Right atrium auricular region (tissue), 2 donors: ENCODE measurements around the gene MAP3K2. TPM values are rescaled to one million over a fixed set of nuclear protein-coding genes. Genes with fewer than 3 reads are reported as not detected.

Experiments
- DNase-seq: peaks from one replicate; pipeline ENCODE4 v3.0.0-alpha.2; 2019; ENCODE audit warnings: low spot score
- H3K27ac ChIP-seq, 2 donors: fragments of 200-600 bp; sonication (generic); 1 replicate in 1 of 2; 2 replicates in 1 of 2; pipeline ENCODE4 v1.5.1; 2016 to 2019
- H3K27me3 ChIP-seq, 2 donors: fragments of 200-600 bp; sonication (generic); one replicate each; pipeline versions ENCODE4 v1.5.1 to v1.6.0; 2017 to 2019
- H3K36me3 ChIP-seq: fragments of 200-600 bp; sonication (generic); one replicate; pipeline ENCODE4 v1.5.1; 2016
- H3K4me1 ChIP-seq, 2 donors: fragments of 200-600 bp; sonication (generic); one replicate each; pipeline versions ENCODE4 v1.5.1 to v1.6.0; 2017 to 2019
- H3K4me3 ChIP-seq, 2 donors: fragments of 200-600 bp; sonication (generic); 1 replicate in 1 of 2; 2 replicates in 1 of 2; pipeline ENCODE4 v1.5.1; 2017 to 2019; ENCODE audit warnings: mild to moderate bottlenecking in 1 of 2, moderate library complexity in 1 of 2
- H3K9me3 ChIP-seq, 2 donors: fragments of 200-600 bp; sonication (generic); one replicate each; pipeline ENCODE4 v1.5.1; 2019
- total RNA-seq, 2 donors: library from RNA; depleted of rRNA; stranded (reverse); fragments of >200 nt; gene quantifications; one replicate each; pipeline ENCODE4 v1.1.0, GENCODE V29; 2016
- TF ChIP-seq, protein P1 (sequence below), 2 donors: fragments of 200-600 bp; sonication (generic); IDR thresholded peaks; one replicate each; pipeline ENCODE4 v1.5.1; 2019; ENCODE audit warnings: antibody characterized with exemption in 2 of 2

MAP3K2 gene
- total RNA-seq, 2 donors from 2014 or later: 20.5 to 20.8 TPM

DNA sequence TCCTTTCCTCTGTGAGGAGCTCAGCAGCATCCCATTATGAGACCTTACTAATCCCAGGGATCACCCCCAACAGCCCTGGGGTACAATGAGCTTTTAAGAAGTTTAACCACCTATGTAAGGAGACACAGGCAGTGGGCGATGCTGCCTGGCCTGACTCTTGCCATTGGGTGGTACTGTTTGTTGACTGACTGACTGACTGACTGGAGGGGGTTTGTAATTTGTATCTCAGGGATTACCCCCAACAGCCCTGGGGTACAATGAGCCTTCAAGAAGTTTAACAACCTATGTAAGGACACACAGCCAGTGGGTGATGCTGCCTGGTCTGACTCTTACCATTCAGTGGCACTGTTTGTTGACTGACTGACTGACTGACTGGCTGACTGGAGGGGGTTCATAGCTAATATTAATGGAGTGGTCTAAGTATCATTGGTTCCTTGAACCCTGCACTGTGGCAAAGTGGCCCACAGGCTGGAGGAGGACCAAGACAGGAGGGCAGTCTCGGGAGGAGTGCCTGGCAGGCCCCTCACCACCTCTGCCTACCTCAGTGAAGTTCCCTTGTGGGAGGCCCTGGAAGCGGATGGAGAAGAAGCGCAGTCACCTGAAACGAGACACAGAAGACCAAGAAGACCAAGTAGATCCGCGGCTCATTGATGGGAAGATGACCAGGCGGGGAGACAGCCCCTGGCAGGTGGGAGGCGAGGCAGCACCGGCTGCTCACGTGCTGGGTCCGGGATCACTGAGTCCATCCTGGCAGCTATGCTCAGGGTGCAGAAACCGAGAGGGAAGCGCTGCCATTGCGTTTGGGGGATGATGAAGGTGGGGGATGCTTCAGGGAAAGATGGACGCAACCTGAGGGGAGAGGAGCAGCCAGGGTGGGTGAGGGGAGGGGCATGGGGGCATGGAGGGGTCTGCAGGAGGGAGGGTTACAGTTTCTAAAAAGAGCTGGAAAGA is 38.0 kb upstream of the MAP3K2 start:
- Histone ChIP-seq H3K4me3 (no peak overlapping the region), H3K27ac (no peak overlapping the region), H3K9me3 (no peaks in the 10 kb centered on the region), H3K4me1 (peaks cover 0 to 15% of the 10 kb centered on the region in 2 donors), H3K27me3 (peaks cover 0 to 17% of the 10 kb centered on the region in 2 donors), H3K36me3 (no peaks in the 10 kb centered on the region)
- TF ChIP-seq, protein P1, sequence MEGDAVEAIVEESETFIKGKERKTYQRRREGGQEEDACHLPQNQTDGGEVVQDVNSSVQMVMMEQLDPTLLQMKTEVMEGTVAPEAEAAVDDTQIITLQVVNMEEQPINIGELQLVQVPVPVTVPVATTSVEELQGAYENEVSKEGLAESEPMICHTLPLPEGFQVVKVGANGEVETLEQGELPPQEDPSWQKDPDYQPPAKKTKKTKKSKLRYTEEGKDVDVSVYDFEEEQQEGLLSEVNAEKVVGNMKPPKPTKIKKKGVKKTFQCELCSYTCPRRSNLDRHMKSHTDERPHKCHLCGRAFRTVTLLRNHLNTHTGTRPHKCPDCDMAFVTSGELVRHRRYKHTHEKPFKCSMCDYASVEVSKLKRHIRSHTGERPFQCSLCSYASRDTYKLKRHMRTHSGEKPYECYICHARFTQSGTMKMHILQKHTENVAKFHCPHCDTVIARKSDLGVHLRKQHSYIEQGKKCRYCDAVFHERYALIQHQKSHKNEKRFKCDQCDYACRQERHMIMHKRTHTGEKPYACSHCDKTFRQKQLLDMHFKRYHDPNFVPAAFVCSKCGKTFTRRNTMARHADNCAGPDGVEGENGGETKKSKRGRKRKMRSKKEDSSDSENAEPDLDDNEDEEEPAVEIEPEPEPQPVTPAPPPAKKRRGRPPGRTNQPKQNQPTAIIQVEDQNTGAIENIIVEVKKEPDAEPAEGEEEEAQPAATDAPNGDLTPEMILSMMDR (IDR thresholded peaks at IDR 0.05): no peak
- DNase-seq: peak; percentile 21

DNA sequence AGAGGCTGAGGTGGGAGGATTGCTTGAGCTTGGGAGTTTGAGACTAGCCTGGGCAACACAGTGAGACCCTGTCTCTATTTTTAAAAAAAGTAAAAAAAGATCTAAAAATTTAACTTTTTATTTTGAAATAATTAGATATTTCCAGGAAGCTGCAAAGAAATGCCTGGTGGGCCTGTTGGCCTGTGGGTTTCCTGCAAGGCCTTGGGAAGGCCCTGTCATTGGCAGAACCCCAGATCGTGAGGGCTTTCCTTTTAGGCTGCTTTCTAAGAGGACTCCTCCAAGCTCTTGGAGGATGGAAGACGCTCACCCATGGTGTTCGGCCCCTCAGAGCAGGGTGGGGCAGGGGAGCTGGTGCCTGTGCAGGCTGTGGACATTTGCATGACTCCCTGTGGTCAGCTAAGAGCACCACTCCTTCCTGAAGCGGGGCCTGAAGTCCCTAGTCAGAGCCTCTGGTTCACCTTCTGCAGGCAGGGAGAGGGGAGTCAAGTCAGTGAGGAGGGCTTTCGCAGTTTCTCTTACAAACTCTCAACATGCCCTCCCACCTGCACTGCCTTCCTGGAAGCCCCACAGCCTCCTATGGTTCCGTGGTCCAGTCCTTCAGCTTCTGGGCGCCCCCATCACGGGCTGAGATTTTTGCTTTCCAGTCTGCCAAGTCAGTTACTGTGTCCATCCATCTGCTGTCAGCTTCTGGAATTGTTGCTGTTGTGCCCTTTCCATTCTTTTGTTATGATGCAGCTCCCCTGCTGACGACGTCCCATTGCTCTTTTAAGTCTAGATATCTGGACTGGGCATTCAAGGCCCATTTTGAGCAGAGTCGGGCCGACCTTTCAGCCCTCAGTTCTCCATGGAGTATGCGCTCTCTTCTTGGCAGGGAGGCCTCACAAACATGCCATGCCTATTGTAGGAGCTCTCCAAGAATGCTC is 37.1 kb upstream of the MAP3K2 start:
- Histone ChIP-seq H3K27ac (no peak overlapping the region), H3K9me3 (no peaks in the 10 kb centered on the region)

DNA sequence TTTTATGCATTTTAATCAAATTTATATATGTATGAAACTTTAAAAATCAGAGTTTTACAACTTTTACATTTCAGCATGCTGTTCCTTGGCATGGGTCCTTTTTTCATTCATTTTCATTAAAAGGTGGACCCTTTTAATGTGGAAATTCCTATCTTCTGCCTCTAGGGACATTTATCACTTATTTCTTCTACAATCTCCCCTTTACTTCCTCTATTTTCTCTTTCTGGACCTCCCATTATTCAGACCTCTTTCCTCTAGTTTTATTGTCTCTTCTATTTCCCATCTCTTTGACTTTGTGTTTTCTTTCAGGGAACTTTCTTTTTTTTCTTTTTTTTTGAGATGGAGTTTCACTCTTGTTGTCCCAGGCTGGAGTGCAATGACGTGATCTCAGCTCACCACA is 36.1 kb upstream of the MAP3K2 start:
- Histone ChIP-seq H3K27ac (no peak overlapping the region), H3K36me3 (no peaks in the 10 kb centered on the region), H3K4me1 (peaks cover 0 to 15% of the 10 kb centered on the region in 2 donors), H3K27me3 (peaks cover 0 to 17% of the 10 kb centered on the region in 2 donors), H3K9me3 (no peaks in the 10 kb centered on the region), H3K4me3 (peak overlapping the region in 1 of 2 donors; percentile 41)
- DNase-seq: no peak
- TF ChIP-seq, protein P1 (IDR thresholded peaks at IDR 0.05): no peak

More for the DNA sequence above, 37.1 kb upstream of the MAP3K2 start:
- no peak overlapping the region for H3K4me3 ChIP-seq
- TF ChIP-seq, protein P1 (IDR thresholded peaks at IDR 0.05): no peak
- DNase-seq: peak; percentile 51
- H3K27me3 ChIP-seq: peaks cover 0 to 17% of the 10 kb centered on the region in 2 donors
- no peaks in the 10 kb centered on the region for H3K36me3 ChIP-seq
- peaks cover 0 to 15% of the 10 kb centered on the region in 2 donors for H3K4me1 ChIP-seq

DNA sequence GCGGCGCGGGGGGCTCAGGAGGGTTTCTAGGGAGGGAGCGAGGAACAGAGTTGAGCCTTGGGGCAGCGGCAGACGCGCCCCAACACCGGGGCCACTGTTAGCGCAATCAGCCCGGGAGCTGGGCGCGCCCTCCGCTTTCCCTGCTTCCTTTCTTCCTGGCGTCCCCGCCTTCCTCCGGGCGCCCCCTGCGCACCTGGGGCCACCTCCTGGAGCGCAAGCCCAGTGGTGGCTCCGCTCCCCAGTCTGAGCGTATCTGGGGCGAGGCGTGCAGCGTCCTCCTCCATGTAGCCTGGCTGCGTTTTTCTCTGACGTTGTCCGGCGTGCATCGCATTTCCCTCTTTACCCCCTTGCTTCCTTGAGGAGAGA is 35.7 kb upstream of the MAP3K2 start:
- Histone ChIP-seq H3K4me3 (peak overlapping the region in 1 of 2 donors; percentile 41), H3K4me1 (peaks cover 0 to 15% of the 10 kb centered on the region in 2 donors), H3K27me3 (peaks cover 0 to 17% of the 10 kb centered on the region in 2 donors), H3K27ac (no peak overlapping the region), H3K36me3 (no peaks in the 10 kb centered on the region), H3K9me3 (no peaks in the 10 kb centered on the region)
- peak; percentile 55 for DNase-seq
- TF ChIP-seq, protein P1 (IDR thresholded peaks at IDR 0.05): no peak

DNA sequence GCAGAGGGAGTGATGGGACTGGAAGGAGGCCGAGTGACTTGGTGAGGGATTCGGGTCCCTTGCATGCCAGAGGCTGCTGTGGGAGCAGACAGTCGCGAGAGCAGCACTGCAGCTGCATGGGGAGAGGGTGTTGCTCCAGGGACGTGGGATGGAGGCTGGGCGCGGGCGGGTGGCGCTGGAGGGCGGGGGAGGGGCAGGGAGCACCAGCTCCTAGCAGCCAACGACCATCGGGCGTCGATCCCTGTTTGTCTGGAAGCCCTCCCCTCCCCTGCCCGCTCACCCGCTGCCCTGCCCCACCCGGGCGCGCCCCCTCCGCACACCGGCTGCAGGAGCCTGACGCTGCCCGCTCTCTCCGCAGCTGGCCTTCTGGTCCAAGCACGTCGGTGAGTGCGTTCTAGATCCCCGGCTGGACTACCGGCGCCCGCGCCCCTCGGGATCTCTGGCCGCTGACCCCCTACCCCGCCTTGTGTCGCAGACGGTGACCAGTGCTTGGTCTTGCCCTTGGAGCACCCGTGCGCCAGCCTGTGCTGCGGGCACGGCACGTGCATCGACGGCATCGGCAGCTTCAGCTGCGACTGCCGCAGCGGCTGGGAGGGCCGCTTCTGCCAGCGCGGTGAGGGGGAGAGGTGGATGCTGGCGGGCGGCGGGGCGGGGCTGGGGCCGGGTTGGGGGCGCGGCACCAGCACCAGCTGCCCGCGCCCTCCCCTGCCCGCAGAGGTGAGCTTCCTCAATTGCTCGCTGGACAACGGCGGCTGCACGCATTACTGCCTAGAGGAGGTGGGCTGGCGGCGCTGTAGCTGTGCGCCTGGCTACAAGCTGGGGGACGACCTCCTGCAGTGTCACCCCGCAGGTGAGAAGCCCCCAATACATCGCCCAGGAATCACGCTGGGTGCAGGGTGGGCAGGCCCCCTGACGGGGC is 35.0 kb upstream of the MAP3K2 start:
- H3K4me1 ChIP-seq: peaks cover 0 to 15% of the 10 kb centered on the region in 2 donors
- H3K27ac ChIP-seq: no peak overlapping the region
- peaks cover 0 to 17% of the 10 kb centered on the region in 2 donors for H3K27me3 ChIP-seq
- no peaks in the 10 kb centered on the region for H3K36me3 ChIP-seq
- TF ChIP-seq, protein P1 (IDR thresholded peaks at IDR 0.05): no peak
- peak overlapping the region in 1 of 2 donors; percentile 41 for H3K4me3 ChIP-seq
- DNase-seq: peak; percentile 54
- H3K9me3 ChIP-seq: no peaks in the 10 kb centered on the region
